ENCODE results near the gene CFB. TPM values are rescaled to one million over a fixed set of nuclear protein-coding genes. Genes with fewer than 3 reads are reported as not detected.
"Not testable (repeated sequence)": the region's sequence is repeated elsewhere in the genome, so short reads cannot be mapped to it uniquely, and the experiment has no call there.

Gene CFB
- total RNA-seq, 1 donor from 2014 or later, result 1.4 TPM

GRCh38 chr6:31907158-31907813 lies 38.6 kb upstream of the CFB start:
- no peak for FAIRE-seq
- peaks cover 9% of the 10 kb centered on the region for H3K27me3 Mint-ChIP-seq (ENCODE audit: low read depth, unreplicated experiment)

GRCh38 chr6:31908255-31908654 lies 37.6 kb upstream of the CFB start:
- H3K27ac Mint-ChIP-seq (ENCODE audit: unreplicated experiment); H3K4me1 Mint-ChIP-seq (ENCODE audit: low read depth, unreplicated experiment); H3K9ac ChIP-seq (ENCODE audit: low read length); H3K27me3 ChIP-seq (ENCODE audit: insufficient read depth, low read length); H3K79me2 ChIP-seq (ENCODE audit: insufficient read depth, low read length); H3K27me3 Mint-ChIP-seq (ENCODE audit: low read depth, unreplicated experiment); H3K4me3 Mint-ChIP-seq (ENCODE audit: unreplicated experiment); FAIRE-seq; H3K36me3 ChIP-seq (ENCODE audit: insufficient read depth, low read length); H4K20me1 ChIP-seq (ENCODE audit: insufficient read depth, low read length); H3K36me3 Mint-ChIP-seq (ENCODE audit: low read depth, unreplicated experiment); DNase-seq (ENCODE audit: low read depth); H3K4me1 ChIP-seq (ENCODE audit: insufficient read depth, low read length); H3K9me3 ChIP-seq (ENCODE audit: insufficient read depth, low read depth, low read length); H3K27ac ChIP-seq (ENCODE audit: low read depth, low read length); H3K4me2 ChIP-seq (ENCODE audit: low read length); H3K4me3 ChIP-seq (ENCODE audit: insufficient read depth, low read depth, low read length); H2AFZ ChIP-seq (ENCODE audit: low read depth, low read length); H3K9me3 Mint-ChIP-seq (ENCODE audit: unreplicated experiment): not testable (repeated sequence)

More at GRCh38 chr6:31907158-31907813, 38.6 kb upstream of the CFB start:
- Histone ChIP-seq H3K27ac (ENCODE audit: low read depth, low read length) (no peak overlapping the region), H3K27me3 (ENCODE audit: insufficient read depth, low read length) (no peaks in the 10 kb centered on the region), H3K4me1 (ENCODE audit: insufficient read depth, low read length) (peaks cover 6% of the 10 kb centered on the region), H3K4me2 (ENCODE audit: low read length) (no peak overlapping the region), H3K36me3 (ENCODE audit: insufficient read depth, low read length) (no peaks in the 10 kb centered on the region), H3K9me3 (ENCODE audit: insufficient read depth, low read depth, low read length) (no peaks in the 10 kb centered on the region), H3K79me2 (ENCODE audit: insufficient read depth, low read length) (no peaks in the 10 kb centered on the region), H3K4me3 (ENCODE audit: insufficient read depth, low read depth, low read length) (no peak overlapping the region), H2AFZ (ENCODE audit: low read depth, low read length) (no peak overlapping the region), H4K20me1 (ENCODE audit: insufficient read depth, low read length) (no peaks in the 10 kb centered on the region), H3K9ac (ENCODE audit: low read length) (no peak overlapping the region)
- Mint-ChIP-seq H3K4me1 (ENCODE audit: low read depth, unreplicated experiment) (peaks cover 3% of the 10 kb centered on the region), H3K27ac (ENCODE audit: unreplicated experiment) (no peak overlapping the region), H3K9me3 (ENCODE audit: unreplicated experiment) (no peaks in the 10 kb centered on the region), H3K36me3 (ENCODE audit: low read depth, unreplicated experiment) (no peaks in the 10 kb centered on the region), H3K4me3 (ENCODE audit: unreplicated experiment) (no peak overlapping the region)
- no peak for TF ChIP-seq EZH2 (IDR thresholded peaks at IDR 0.05; ENCODE audit: insufficient read depth, low read length)
- no peak for TF ChIP-seq CTCF (IDR thresholded peaks at IDR 0.05; ENCODE audit: insufficient read depth, low read depth, low read length)
- peak; percentile 78 for DNase-seq (ENCODE audit: low read depth)

- no peaks in the 10 kb centered on the region for H4K20me1 ChIP-seq (ENCODE audit: insufficient read depth, low read length)
- H3K36me3 ChIP-seq (ENCODE audit: insufficient read depth, low read length), result no peaks in the 10 kb centered on the region
- no peaks in the 10 kb centered on the region for H3K79me2 ChIP-seq (ENCODE audit: insufficient read depth, low read length)
- TF ChIP-seq CTCF (IDR thresholded peaks at IDR 0.05; ENCODE audit: insufficient read depth, low read depth, low read length) (no peak), EZH2 (IDR thresholded peaks at IDR 0.05; ENCODE audit: insufficient read depth, low read length) (no peak)
- no peak overlapping the region for H3K27ac ChIP-seq (ENCODE audit: low read depth, low read length)
- DNase-seq (ENCODE audit: low read depth), result peak; percentile 56
- H3K4me3 ChIP-seq (ENCODE audit: insufficient read depth, low read depth, low read length), result no peak overlapping the region
- H3K4me2 ChIP-seq (ENCODE audit: low read length), result no peak overlapping the region
- Mint-ChIP-seq H3K27ac (ENCODE audit: unreplicated experiment) (no peak overlapping the region), H3K27me3 (ENCODE audit: low read depth, unreplicated experiment) (peaks cover 9% of the 10 kb centered on the region), H3K36me3 (ENCODE audit: low read depth, unreplicated experiment) (no peaks in the 10 kb centered on the region), H3K4me3 (ENCODE audit: unreplicated experiment) (no peak overlapping the region), H3K9me3 (ENCODE audit: unreplicated experiment) (no peaks in the 10 kb centered on the region), H3K4me1 (ENCODE audit: low read depth, unreplicated experiment) (peaks cover 1% of the 10 kb centered on the region)
- H3K9me3 ChIP-seq (ENCODE audit: insufficient read depth, low read depth, low read length), result no peaks in the 10 kb centered on the region
- peaks cover 6% of the 10 kb centered on the region for H3K4me1 ChIP-seq (ENCODE audit: insufficient read depth, low read length)
- H3K27me3 ChIP-seq (ENCODE audit: insufficient read depth, low read length), result no peaks in the 10 kb centered on the region
- H2AFZ ChIP-seq (ENCODE audit: low read depth, low read length), result no peak overlapping the region
- H3K9ac ChIP-seq (ENCODE audit: low read length), result no peak overlapping the region
- FAIRE-seq, result no peak
Measured at GRCh38 chr6:31908791-31909190, 37.1 kb upstream of the CFB start.

GRCh38 chr6:31909298-31909697 lies 36.6 kb upstream of the CFB start:
- not testable (repeated sequence) for H3K27me3 ChIP-seq (ENCODE audit: insufficient read depth, low read length); DNase-seq (ENCODE audit: low read depth); H3K4me1 ChIP-seq (ENCODE audit: insufficient read depth, low read length); H3K36me3 ChIP-seq (ENCODE audit: insufficient read depth, low read length); H3K9ac ChIP-seq (ENCODE audit: low read length); H3K79me2 ChIP-seq (ENCODE audit: insufficient read depth, low read length); H3K4me2 ChIP-seq (ENCODE audit: low read length); H3K27ac ChIP-seq (ENCODE audit: low read depth, low read length); H3K9me3 Mint-ChIP-seq (ENCODE audit: unreplicated experiment); FAIRE-seq; H3K36me3 Mint-ChIP-seq (ENCODE audit: low read depth, unreplicated experiment); H4K20me1 ChIP-seq (ENCODE audit: insufficient read depth, low read length); H3K4me1 Mint-ChIP-seq (ENCODE audit: low read depth, unreplicated experiment); H2AFZ ChIP-seq (ENCODE audit: low read depth, low read length); H3K27ac Mint-ChIP-seq (ENCODE audit: unreplicated experiment); H3K4me3 ChIP-seq (ENCODE audit: insufficient read depth, low read depth, low read length); H3K27me3 Mint-ChIP-seq (ENCODE audit: low read depth, unreplicated experiment); H3K9me3 ChIP-seq (ENCODE audit: insufficient read depth, low read depth, low read length)
- peak overlapping the region; percentile 20 for H3K4me3 Mint-ChIP-seq (ENCODE audit: unreplicated experiment)
